ENCODE data around the gene TMEM131L. TPM values are rescaled to one million over a fixed set of nuclear protein-coding genes. Genes with fewer than 3 reads are reported as not detected.
"Not testable (repeated sequence)": the region's sequence is repeated elsewhere in the genome, so short reads cannot be mapped to it uniquely, and the experiment has no call there.

TMEM131L gene
- total RNA-seq, 1 donor from 2014 or later: 29.8 TPM

DNA sequence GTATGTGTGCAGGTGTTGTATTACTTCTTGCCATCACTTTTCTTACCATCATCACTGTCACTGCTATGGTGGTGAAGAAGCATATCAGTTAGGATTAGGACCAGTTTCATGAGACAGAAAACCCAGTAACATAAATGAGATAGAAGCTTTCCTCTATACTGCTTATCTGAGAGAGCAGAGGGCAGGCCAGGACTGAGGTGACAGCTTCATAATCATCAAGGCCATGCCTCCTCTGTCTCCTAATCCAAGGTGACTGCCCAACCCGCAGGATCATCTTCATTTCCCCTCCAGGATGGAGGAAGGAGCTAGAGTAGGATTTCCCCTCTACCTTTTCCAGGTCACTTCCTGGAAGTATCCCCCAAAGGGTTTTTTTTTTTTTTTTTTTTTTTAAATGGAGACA lies 35.4 kb downstream of the TMEM131L start:
- no peaks in the 10 kb centered on the region for H3K27me3 Mint-ChIP-seq (ENCODE audit: unreplicated experiment)
- TF ChIP-seq, protein P1, sequence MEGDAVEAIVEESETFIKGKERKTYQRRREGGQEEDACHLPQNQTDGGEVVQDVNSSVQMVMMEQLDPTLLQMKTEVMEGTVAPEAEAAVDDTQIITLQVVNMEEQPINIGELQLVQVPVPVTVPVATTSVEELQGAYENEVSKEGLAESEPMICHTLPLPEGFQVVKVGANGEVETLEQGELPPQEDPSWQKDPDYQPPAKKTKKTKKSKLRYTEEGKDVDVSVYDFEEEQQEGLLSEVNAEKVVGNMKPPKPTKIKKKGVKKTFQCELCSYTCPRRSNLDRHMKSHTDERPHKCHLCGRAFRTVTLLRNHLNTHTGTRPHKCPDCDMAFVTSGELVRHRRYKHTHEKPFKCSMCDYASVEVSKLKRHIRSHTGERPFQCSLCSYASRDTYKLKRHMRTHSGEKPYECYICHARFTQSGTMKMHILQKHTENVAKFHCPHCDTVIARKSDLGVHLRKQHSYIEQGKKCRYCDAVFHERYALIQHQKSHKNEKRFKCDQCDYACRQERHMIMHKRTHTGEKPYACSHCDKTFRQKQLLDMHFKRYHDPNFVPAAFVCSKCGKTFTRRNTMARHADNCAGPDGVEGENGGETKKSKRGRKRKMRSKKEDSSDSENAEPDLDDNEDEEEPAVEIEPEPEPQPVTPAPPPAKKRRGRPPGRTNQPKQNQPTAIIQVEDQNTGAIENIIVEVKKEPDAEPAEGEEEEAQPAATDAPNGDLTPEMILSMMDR (IDR thresholded peaks at IDR 0.05; ENCODE audit: unreplicated experiment): no peak
- H3K4me1 Mint-ChIP-seq (ENCODE audit: unreplicated experiment): peaks cover 7% of the 10 kb centered on the region
- H3K27ac Mint-ChIP-seq (ENCODE audit: unreplicated experiment): no peak overlapping the region
- peak overlapping the region; percentile 47 for H3K4me3 Mint-ChIP-seq (ENCODE audit: unreplicated experiment)
- no peak for DNase-seq (ENCODE audit: low spot score)
- H3K9me3 Mint-ChIP-seq (ENCODE audit: unreplicated experiment): no peaks in the 10 kb centered on the region
- no peaks in the 10 kb centered on the region for H3K36me3 Mint-ChIP-seq (ENCODE audit: low read depth, unreplicated experiment)

DNA sequence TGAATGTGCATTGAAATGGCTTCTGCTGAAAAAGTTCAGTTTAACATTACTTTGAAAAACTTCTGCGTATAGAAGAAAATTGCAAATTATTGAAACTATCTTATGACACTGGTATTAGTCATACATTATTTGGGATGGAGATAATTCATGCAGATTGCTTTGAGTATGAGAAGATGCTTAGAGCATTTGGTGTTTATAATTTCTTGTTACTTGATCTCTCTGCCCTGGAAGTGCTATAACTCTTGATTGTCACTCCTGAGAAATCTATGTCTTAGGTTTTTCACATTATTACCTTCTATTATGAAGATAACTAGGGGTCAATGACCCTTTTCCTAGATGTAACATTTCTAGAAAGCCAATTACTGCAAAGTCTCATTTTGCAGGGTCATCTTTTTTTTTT lies 36.4 kb downstream of the TMEM131L start:
- Mint-ChIP-seq H3K27me3 (ENCODE audit: unreplicated experiment) (no peaks in the 10 kb centered on the region), H3K27ac (ENCODE audit: unreplicated experiment) (no peak overlapping the region), H3K4me1 (ENCODE audit: unreplicated experiment) (no peaks in the 10 kb centered on the region), H3K4me3 (ENCODE audit: unreplicated experiment) (no peak overlapping the region), H3K9me3 (ENCODE audit: unreplicated experiment) (no peaks in the 10 kb centered on the region), H3K36me3 (ENCODE audit: low read depth, unreplicated experiment) (no peaks in the 10 kb centered on the region)
- DNase-seq (ENCODE audit: low spot score): no peak
- TF ChIP-seq, protein P1 (IDR thresholded peaks at IDR 0.05; ENCODE audit: unreplicated experiment): no peak

DNA sequence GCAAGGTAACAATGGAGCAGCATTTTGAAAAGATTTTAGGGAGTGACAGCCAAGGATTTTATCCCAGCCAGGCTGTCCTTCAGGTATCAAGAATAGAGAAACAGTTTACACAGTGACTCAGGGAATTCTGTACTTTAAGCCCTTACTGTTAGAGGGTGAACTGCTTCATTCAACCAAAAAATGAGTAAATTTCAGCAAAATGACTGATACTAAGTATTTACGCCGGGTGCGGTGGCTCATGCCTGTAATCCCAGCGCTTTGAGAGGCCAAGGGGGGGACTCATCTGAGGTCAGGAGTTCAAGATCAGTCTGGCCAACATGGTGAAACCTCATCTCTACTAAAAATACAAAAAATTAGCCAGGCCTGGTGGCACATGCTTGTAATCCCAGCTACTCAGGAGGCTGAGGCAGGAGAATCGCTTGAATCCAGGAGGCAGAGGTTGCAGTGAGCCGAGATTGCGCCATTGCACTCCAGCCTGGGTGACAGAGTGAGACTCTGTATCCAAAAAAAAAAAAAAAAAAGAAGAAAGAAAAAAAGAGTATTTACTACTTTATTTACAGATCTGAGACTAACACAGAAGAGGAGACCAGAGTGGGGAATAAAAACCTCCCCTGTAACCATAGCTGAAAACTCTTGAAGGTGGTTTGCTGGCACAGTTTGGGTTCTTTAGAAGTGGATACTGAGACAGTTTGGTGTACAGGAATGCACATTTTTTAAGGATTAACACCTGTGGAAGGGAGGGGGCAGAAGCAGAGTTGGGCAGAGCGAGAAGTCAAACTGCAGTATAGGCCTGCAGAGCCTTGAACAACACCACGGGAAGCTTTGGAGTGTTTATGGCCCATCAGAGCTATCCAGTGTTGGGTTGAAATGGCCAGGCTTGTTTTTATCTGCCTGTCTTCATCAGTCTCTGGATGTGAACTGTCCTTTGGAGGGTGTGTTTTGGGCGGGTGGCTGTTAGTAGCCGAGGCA lies 40.5 kb downstream of the TMEM131L start:
- Mint-ChIP-seq H3K4me1 (ENCODE audit: unreplicated experiment) (no peaks in the 10 kb centered on the region), H3K27me3 (ENCODE audit: unreplicated experiment) (no peaks in the 10 kb centered on the region), H3K27ac (ENCODE audit: unreplicated experiment) (no peak overlapping the region), H3K9me3 (ENCODE audit: unreplicated experiment) (no peaks in the 10 kb centered on the region), H3K36me3 (ENCODE audit: low read depth, unreplicated experiment) (no peaks in the 10 kb centered on the region), H3K4me3 (ENCODE audit: unreplicated experiment) (no peak overlapping the region)
- TF ChIP-seq, protein P1 (IDR thresholded peaks at IDR 0.05; ENCODE audit: unreplicated experiment): no peak
- DNase-seq (ENCODE audit: low spot score): no peak

DNA sequence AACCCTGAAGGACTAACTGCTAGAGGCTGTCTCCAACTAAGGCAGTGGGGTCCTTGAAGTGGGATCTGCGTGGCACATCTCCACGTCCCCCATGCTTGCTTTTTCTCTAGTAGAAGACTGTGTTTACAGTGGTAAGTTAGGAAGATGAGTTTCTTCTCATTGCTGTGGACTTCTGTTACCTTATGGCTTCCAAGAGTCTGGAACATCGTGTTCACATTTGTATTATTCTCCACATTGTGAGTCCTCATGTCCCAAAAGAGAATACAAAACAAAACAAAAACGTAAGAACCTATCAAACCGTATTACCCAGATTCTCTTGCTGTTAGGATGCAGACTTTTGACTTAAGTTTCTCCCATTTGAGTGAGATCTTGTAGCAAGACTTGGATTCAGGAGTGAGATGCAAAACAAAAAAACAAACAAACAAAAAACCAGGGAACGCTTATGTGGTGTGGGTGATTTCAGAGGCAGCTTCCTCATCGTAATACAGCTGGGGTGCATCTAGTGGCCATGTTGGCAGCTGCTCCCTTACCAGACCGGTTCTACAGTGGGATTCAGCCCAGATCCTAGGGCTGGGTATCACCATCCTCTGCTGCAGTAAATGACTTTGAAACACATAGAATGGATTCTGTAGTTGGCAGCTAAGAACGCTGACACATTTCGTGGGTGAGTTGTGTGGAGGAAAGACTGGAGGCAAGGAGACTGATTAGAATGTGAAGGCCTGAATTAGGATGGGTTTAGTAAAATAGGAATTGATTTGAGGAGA lies 41.3 kb downstream of the TMEM131L start:
- H3K9me3 Mint-ChIP-seq (ENCODE audit: unreplicated experiment): no peaks in the 10 kb centered on the region
- DNase-seq (ENCODE audit: low spot score): no peak
- H3K27me3 Mint-ChIP-seq (ENCODE audit: unreplicated experiment): no peaks in the 10 kb centered on the region
- no peaks in the 10 kb centered on the region for H3K4me1 Mint-ChIP-seq (ENCODE audit: unreplicated experiment)
- no peaks in the 10 kb centered on the region for H3K36me3 Mint-ChIP-seq (ENCODE audit: low read depth, unreplicated experiment)
- no peak overlapping the region for H3K4me3 Mint-ChIP-seq (ENCODE audit: unreplicated experiment)
- TF ChIP-seq, protein P1 (IDR thresholded peaks at IDR 0.05; ENCODE audit: unreplicated experiment): no peak
- H3K27ac Mint-ChIP-seq (ENCODE audit: unreplicated experiment): no peak overlapping the region

DNA sequence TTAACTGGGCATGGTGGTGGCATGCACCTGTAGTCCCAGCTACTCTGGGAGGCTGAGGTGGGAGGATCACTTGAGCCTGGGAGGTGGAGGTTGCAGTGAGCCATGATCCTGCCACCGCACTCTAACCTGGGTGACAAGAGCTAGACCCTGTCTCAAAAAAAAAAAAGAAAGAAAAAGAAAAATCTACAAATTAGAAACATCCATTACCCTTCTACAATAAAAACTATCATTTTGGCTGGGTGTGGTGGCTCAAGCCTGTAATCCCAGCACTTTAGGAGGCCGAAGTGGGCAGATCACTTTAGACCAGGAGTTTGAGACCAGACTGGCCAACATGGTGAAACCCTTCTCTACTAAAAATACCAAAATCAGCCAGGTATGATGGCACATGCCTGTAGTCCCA lies 43.1 kb downstream of the TMEM131L start:
- H3K27me3 Mint-ChIP-seq (ENCODE audit: unreplicated experiment); H3K4me3 Mint-ChIP-seq (ENCODE audit: unreplicated experiment); DNase-seq (ENCODE audit: low spot score); H3K36me3 Mint-ChIP-seq (ENCODE audit: low read depth, unreplicated experiment); H3K9me3 Mint-ChIP-seq (ENCODE audit: unreplicated experiment); H3K27ac Mint-ChIP-seq (ENCODE audit: unreplicated experiment); H3K4me1 Mint-ChIP-seq (ENCODE audit: unreplicated experiment): not testable (repeated sequence)

All from endothelial cell (in vitro differentiated cells).